Fibroblast of pulmonary artery (primary cell): ENCODE results near the gene NKX1-2.
A peak's percentile ranks its signal among the peaks of the same experiment; 100 is the strongest.

Source experiments
- DNase-seq: peaks from one replicate; pipeline ENCODE4 v3.0.0-alpha.2; 2010; ENCODE audit warnings: low read depth
- H3K4me3 ChIP-seq: replicated peaks from 2 replicates; pipeline ENCODE4 v1.5.1; 2011; ENCODE audit warnings: low read depth, mild to moderate bottlenecking, control low read depth, low read length, moderate library complexity
- CTCF ChIP-seq: IDR thresholded peaks from 2 replicates; pipeline ENCODE4 v1.5.1; 2011; ENCODE audit warnings: mild to moderate bottlenecking, control low read depth, low read length, inconsistent platforms; ENCODE audit errors: missing control alignments

Gene NKX1-2

DNA sequence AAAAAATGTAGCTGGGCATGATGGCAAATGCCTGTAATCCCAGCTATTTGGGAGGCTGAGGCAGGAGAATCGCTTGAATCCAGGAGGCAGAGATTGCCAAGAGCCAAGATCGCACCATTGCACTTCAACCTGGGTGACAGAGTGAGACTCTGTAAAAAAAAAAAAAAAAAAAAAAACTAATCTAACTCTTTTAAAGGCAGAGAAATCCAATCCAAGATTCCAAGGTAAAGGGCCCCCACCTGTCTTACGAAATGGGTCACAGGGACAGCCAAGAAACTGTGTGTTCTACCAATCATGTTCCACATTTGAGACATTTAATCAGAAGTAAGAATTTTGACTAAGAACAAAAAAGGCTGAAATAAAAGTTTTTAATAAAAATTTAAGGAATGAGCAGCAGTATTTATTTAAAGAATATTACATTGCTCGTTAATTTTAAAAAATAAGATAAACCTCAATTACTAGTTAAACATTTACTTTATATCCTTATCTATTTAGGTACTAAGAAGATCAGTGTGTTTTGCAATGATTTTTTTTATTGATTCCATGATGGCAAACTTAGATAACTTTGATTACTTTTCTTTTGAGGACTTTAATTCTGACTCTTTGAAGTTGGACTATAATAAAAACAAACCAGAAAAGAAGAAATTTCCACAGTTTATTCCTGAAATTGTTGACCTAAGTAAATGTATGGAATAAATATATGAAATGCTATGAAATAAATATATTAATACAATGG lies 24.4 kb downstream of the NKX1-2 start:
- no peak for DNase-seq
- no peak for TF ChIP-seq CTCF
- no peak overlapping the region for H3K4me3 ChIP-seq

GRCh38 chr10:124423813-124424212 lies 26.0 kb downstream of the NKX1-2 start:
- no peak for TF ChIP-seq CTCF
- DNase-seq, result no peak

GRCh38 chr10:124422742-124423141 lies 27.1 kb downstream of the NKX1-2 start:
- TF ChIP-seq CTCF, result no peak
- H3K4me3 ChIP-seq, result no peak overlapping the region
- no peak for DNase-seq

More at GRCh38 chr10:124423813-124424212, 26.0 kb downstream of the NKX1-2 start:
- H3K4me3 ChIP-seq, result no peak overlapping the region

GRCh38 chr10:124420254-124420653 lies 29.6 kb downstream of the NKX1-2 start:
- no peak for TF ChIP-seq CTCF
- DNase-seq, result no peak
- no peak overlapping the region for H3K4me3 ChIP-seq

- H3K4me3 ChIP-seq, result no peak overlapping the region
- TF ChIP-seq CTCF, result no peak
- no peak for DNase-seq
Observed at GRCh38 chr10:124419635-124420034, 30.2 kb downstream of the NKX1-2 start.

- DNase-seq, result peak; percentile 95
- H3K4me3 ChIP-seq, result peak within 1 kb of the TSS; percentile 77
- TF ChIP-seq CTCF, result peak; percentile 1
Observed at GRCh38 chr10:124418726-124419501, 30.9 kb downstream of the NKX1-2 start, which contains the start of gene OAT. Gene OAT (minus strand): TSS chr10:124418923. CDS start chr10:124412171, 6,752 bp downstream.
